GM23338 (cell line): ENCODE measurements around the gene PNPLA5. TPM values are rescaled to one million over a fixed set of nuclear protein-coding genes. Genes with fewer than 3 reads are reported as not detected.

Source experiments
- ATAC-seq: fragments of 200-7000 bp; cut with Tn5 transposase; 3 replicates; pipeline ENCODE4 v1.9.1; 2020
- DNase-seq: peaks from one replicate; pipeline ENCODE4 v3.0.0-alpha.2; 2015; ENCODE audit warnings: low spot score
- H2AFZ ChIP-seq: fragments of 200-600 bp; sonication (generic); 2 replicates; pipeline ENCODE4 v1.8.0; 2016; ENCODE audit warnings: antibody characterized with exemption, mild to moderate bottlenecking, moderate library complexity
- H3F3A ChIP-seq: fragments of 200-600 bp; sonication (generic); replicated peaks from 2 replicates; pipeline ENCODE4 v1.8.0; 2017; ENCODE audit warnings: antibody characterized with exemption, mixed run types, low read depth
- H3K27ac ChIP-seq: fragments of 200-600 bp; sonication (generic); 2 replicates; pipeline ENCODE4 v1.6.1; 2016; ENCODE audit warnings: low read depth
- H3K27me3 ChIP-seq: fragments of 200-600 bp; sonication (generic); 2 replicates; pipeline ENCODE4 v1.8.0; 2016; ENCODE audit warnings: mild to moderate bottlenecking, mixed run types, moderate library complexity; ENCODE audit not compliant: insufficient read depth
- H3K36me3 ChIP-seq: fragments of 200-600 bp; sonication (generic); 2 replicates; pipeline ENCODE4 v1.8.0; 2016; ENCODE audit warnings: mild to moderate bottlenecking; ENCODE audit not compliant: insufficient read depth
- H3K4me1 ChIP-seq: fragments of 200-600 bp; sonication (generic); 2 replicates; pipeline ENCODE4 v1.8.0; 2016; ENCODE audit warnings: mild to moderate bottlenecking, moderate library complexity; ENCODE audit not compliant: insufficient read depth
- H3K4me2 ChIP-seq: fragments of 200-600 bp; sonication (generic); 2 replicates; pipeline ENCODE4 v1.7.1; 2017; ENCODE audit warnings: mixed run types
- H3K4me3 ChIP-seq: fragments of 200-600 bp; sonication (generic); 2 replicates; pipeline ENCODE4 v1.6.1; 2016; ENCODE audit warnings: mixed run types
- H3K79me2 ChIP-seq: fragments of 200-600 bp; sonication (generic); replicated peaks from 2 replicates; pipeline ENCODE4 v1.8.0; 2017; ENCODE audit warnings: mild to moderate bottlenecking; ENCODE audit not compliant: insufficient read depth
- H3K9me2 ChIP-seq: fragments of 200-600 bp; sonication (generic); 2 replicates; pipeline ENCODE4 v1.8.0; 2017; ENCODE audit not compliant: insufficient read depth
- H4K20me1 ChIP-seq: fragments of 200-600 bp; sonication (generic); replicated peaks from 2 replicates; pipeline ENCODE4 v1.8.0; 2017; ENCODE audit warnings: mild to moderate bottlenecking; ENCODE audit not compliant: insufficient read depth
- H3K27ac Mint-ChIP-seq: 2 replicates; pipeline ENCODE4 v1.8.0; 2020; ENCODE audit warnings: inconsistent platforms, mild to moderate bottlenecking, moderate library complexity, mixed read lengths
- H3K27me3 Mint-ChIP-seq: 3 replicates; pipeline ENCODE4 v1.8.0; 2022; ENCODE audit warnings: low read depth, mild to moderate bottlenecking, moderate library complexity, mixed read lengths, inconsistent platforms; ENCODE audit not compliant: insufficient read depth, poor library complexity
- H3K36me3 Mint-ChIP-seq: 3 replicates; pipeline ENCODE4 v1.8.0; 2021; ENCODE audit warnings: low read depth, mild to moderate bottlenecking, inconsistent platforms, moderate library complexity, mixed read lengths
- H3K4me1 Mint-ChIP-seq: 3 replicates; pipeline ENCODE4 v1.8.0; 2020; ENCODE audit warnings: mild to moderate bottlenecking, inconsistent platforms, mixed read lengths
- H3K4me3 Mint-ChIP-seq: 3 replicates; pipeline ENCODE4 v1.8.0; 2021; ENCODE audit warnings: moderate library complexity, mild to moderate bottlenecking, inconsistent platforms, mixed read lengths
- H3K9me3 Mint-ChIP-seq: 3 replicates; pipeline ENCODE4 v1.8.0; 2020; ENCODE audit warnings: moderate library complexity, mild to moderate bottlenecking, inconsistent platforms, mixed read lengths
- CTCF ChIP-seq, 2 experiments: fragments of 200-600 bp in 1 of 2; sonication (generic) in 1 of 2; conservative IDR thresholded peaks; 2 replicates each; pipeline versions ENCODE4 v1.5.1 to v1.6.1; 2016 to 2017; ENCODE audit warnings: antibody characterized with exemption in 2 of 2, low read depth in 2 of 2, mild to moderate bottlenecking in 2 of 2, moderate library complexity in 1 of 2
- EZH2 ChIP-seq: fragments of 200-600 bp; sonication (generic); IDR thresholded peaks from one replicate; pipeline ENCODE4 v1.8.0; 2017; ENCODE audit warnings: antibody characterized with exemption, mild to moderate bottlenecking, low read depth; ENCODE audit not compliant: unreplicated experiment
- JUNB ChIP-seq: IDR thresholded peaks from one replicate; pipeline ENCODE4 v1.6.1; 2016; ENCODE audit warnings: antibody characterized with exemption; ENCODE audit not compliant: unreplicated experiment
- NANOG ChIP-seq: IDR thresholded peaks from 2 replicates; pipeline ENCODE4 v1.6.1; 2016; ENCODE audit warnings: antibody characterized with exemption, borderline replicate concordance
- POLR2AphosphoS5 ChIP-seq: IDR thresholded peaks from 2 replicates; pipeline ENCODE4 v1.6.1; 2016; ENCODE audit warnings: antibody characterized with exemption, low read depth
- REST ChIP-seq: IDR thresholded peaks from one replicate; pipeline ENCODE4 v1.6.1; 2018; ENCODE audit warnings: antibody characterized with exemption; ENCODE audit not compliant: unreplicated experiment
- STAT1 ChIP-seq: IDR thresholded peaks from one replicate; pipeline ENCODE4 v1.6.1; 2016; ENCODE audit warnings: antibody characterized with exemption; ENCODE audit not compliant: unreplicated experiment
- ZNF114 ChIP-seq: fragments of 250-450 bp; sonication (Bioruptor Pico); IDR thresholded peaks from 2 replicates; pipeline ENCODE4 v1.5.0; 2020; ENCODE audit warnings: mild to moderate bottlenecking, moderate library complexity
- polyA plus RNA-seq: library from polyadenylated mRNA; unstranded; fragments of >200 nt; fragmentation: Nextera tagmentation; extraction: Ambion mirVana; gene quantifications from 2 replicates; pipeline ENCODE4 v1.2.1, GENCODE V29; 2016
- total RNA-seq: library from RNA; depleted of rRNA; stranded (reverse); fragments of >200 nt; shearing (Covaris generic); gene quantifications from 2 replicates; pipeline ENCODE4 v1.2.3, GENCODE V29; 2014

Gene PNPLA5
- total and polyA plus RNA-seq, 2 experiments from 2014 or later = 2.3 to 6.8 TPM

DNA sequence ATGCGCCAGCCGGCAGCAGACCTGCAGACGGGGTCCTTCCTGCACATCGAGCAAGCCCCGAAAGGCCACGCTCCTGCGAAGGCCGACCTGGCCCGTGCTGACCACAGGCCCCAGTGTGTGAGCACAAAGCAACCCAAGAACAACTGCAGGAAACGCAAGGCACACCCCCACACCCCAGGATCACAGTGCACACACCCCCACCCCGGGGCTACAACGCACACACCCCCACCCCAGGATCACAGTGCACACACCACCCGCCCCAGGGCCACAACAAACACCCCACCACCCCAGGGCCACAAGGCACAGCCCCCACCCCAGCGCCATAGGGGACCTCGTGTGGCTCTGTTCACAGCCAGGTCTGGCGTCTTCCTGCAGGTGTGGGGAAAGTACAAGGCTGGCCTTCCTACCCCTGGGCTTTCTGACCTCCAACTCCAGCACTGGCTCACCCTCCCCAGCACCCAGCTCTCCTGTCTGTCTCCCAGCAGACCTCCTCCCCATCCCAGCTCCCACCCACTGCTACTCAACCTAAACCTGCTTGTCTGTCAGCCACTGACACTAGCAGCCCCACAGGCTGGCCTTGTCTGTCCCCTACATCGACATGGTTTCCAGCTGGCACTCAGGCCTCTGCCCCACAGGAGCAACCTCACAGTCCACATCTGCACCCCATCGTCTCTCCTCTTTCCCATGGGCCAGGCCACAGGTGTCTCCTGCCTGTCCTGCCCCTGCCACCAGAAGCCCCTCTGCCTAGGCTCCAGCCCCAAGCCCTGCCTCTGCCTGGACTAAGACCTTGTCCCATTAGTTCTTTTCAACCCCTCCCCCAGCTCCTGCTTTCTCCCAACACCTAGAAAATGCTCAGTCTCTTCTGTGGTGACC lies 59.2 kb downstream of the PNPLA5 start:
- Histone ChIP-seq H3F3A (no peaks in the 10 kb centered on the region), H3K4me2 (no peak overlapping the region), H3K4me3 (no peak overlapping the region), H4K20me1 (peaks cover 3% of the 10 kb centered on the region; the same call in 1 of the 2 replicates), H2AFZ (no peak overlapping the region), H3K36me3 (no peaks in the 10 kb centered on the region), H3K79me2 (peaks cover 4% of the 10 kb centered on the region; the same call in 1 of the 2 replicates), H3K27me3 (no peaks in the 10 kb centered on the region), H3K27ac (no peak overlapping the region), H3K9me2 (no peaks in the 10 kb centered on the region), H3K4me1 (no peaks in the 10 kb centered on the region; the same call in 1 of the 2 replicates)
- peak overlapping the region; percentile 72; the same call in 1 of the 2 replicates for H3K27ac Mint-ChIP-seq
- no peak for TF ChIP-seq CTCF (conservative IDR thresholded peaks at IDR 0.05; ENCODE audit: low read depth in 2 of 2)
- H3K27me3 Mint-ChIP-seq = peaks cover 18% of the 10 kb centered on the region
- peaks cover 9% of the 10 kb centered on the region; the same call in 1 of the 3 replicates for H3K36me3 Mint-ChIP-seq
- DNase-seq (no peak), ATAC-seq (no peak)
- H3K4me1 Mint-ChIP-seq = peaks cover 16% of the 10 kb centered on the region
- H3K9me3 Mint-ChIP-seq = no peaks in the 10 kb centered on the region; the same call in 2 of the 3 replicates
- no peak overlapping the region for H3K4me3 Mint-ChIP-seq

- ATAC-seq (no peak), DNase-seq (no peak)
- no peaks in the 10 kb centered on the region; the same call in 2 of the 3 replicates for H3K9me3 Mint-ChIP-seq
- H3K36me3 ChIP-seq = no peaks in the 10 kb centered on the region
- H3K27ac ChIP-seq = no peak overlapping the region
- no peaks in the 10 kb centered on the region for H3K27me3 ChIP-seq
- no peak overlapping the region for H2AFZ ChIP-seq
- H3K9me2 ChIP-seq = no peaks in the 10 kb centered on the region
- no peak overlapping the region for H3K4me3 ChIP-seq
- H3K27ac Mint-ChIP-seq = peak overlapping the region; percentile 72; the same call in 1 of the 2 replicates
- no peak overlapping the region for H3K4me3 Mint-ChIP-seq
- H3F3A ChIP-seq = no peaks in the 10 kb centered on the region
- H3K79me2 ChIP-seq = peaks cover 4% of the 10 kb centered on the region; the same call in 1 of the 2 replicates
- peaks cover 23% of the 10 kb centered on the region for H3K4me1 Mint-ChIP-seq
- no peaks in the 10 kb centered on the region; the same call in 1 of the 2 replicates for H3K4me1 ChIP-seq
- peaks cover 8% of the 10 kb centered on the region; the same call in 2 of the 3 replicates for H3K36me3 Mint-ChIP-seq
- peaks cover 3% of the 10 kb centered on the region; the same call in 1 of the 2 replicates for H4K20me1 ChIP-seq
- no peak overlapping the region for H3K4me2 ChIP-seq
- H3K27me3 Mint-ChIP-seq = peaks cover 19% of the 10 kb centered on the region
- no peak for TF ChIP-seq NANOG
- no peak for TF ChIP-seq POLR2AphosphoS5
- TF ChIP-seq EZH2 = no peak
- TF ChIP-seq CTCF (conservative IDR thresholded peaks at IDR 0.05; ENCODE audit: low read depth in 2 of 2) = no peak
- no peak for TF ChIP-seq ZNF114 (CRISPR knock-in tag)
- TF ChIP-seq JUNB = no peak
- TF ChIP-seq REST = no peak
- TF ChIP-seq STAT1 = no peak
Measured at GRCh38 chr22:43831561-43832392, 60.0 kb downstream of the PNPLA5 start.
